Measurements from ENCODE around the gene MINAR1.

The MINAR1 gene

DNA sequence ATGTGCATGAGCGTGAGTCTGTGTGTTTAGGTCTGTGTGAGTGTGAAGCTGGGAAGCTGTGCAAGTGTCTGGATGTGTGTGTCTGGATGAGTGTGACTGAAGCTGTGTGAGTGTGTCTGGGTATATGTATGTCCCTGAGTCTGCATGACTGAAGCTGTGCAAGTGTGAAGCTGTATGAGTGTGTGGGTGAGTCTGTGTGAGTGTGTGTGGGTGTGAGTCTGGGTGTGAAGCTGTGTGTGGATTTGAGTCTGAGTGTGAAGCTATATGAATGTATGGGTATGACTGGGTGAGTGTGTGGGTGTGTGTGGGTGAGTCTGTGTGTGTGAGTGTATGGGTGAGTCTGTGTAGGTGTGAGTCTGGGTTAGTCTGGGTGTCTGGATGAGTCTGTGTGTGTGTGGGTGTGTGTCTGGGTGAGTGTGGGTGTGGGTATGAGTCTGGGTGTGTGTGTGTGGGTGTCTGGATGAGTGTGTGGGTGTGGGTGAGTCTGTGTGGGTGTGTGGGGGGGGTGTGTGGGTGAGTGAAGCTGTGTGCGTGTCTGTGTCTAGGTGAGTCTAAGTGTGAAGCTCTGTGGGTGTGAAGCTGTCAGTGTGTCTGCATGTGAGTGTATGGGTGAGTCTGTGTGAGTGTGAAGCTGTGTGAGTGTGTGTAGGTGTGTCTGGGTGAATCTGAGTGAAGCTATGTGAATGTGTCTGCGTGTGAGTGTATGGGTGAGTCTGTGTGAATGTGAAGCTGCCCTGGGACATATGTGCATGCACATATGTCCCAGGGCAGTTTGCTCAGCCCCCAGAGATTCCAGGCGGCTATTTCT is 20.3 kb downstream of the MINAR1 start:
- no peaks in the 10 kb centered on the region for H3K36me3 ChIP-seq (ENCODE audit: control insufficient read depth, low read depth, low read length)

DNA sequence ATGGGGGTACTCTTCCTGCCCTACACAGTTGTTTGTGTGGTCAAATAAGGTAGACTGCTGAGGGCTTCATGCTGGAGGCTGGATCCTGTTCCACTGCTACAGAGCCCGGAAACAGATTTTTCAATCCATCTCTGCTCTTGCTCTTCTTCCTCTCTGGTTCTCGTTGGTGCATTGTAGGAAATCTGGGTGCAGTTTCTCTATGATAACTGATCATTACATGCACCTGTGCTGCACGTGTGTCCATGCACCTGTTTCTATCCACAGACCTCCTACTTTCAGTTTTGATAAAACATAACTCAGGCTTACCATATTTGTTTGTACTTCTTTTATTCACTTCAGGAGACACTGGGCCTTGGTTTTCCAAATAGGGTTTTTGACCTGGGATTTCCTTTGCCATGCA is 21.3 kb downstream of the MINAR1 start:
- Histone ChIP-seq H3K9me3 (ENCODE audit: control insufficient read depth, low read depth, low read length) (no peaks in the 10 kb centered on the region), H3K27me3 (ENCODE audit: control insufficient read depth, insufficient read depth, low read length) (no peaks in the 10 kb centered on the region), H3K27ac (ENCODE audit: low read length) (no peak overlapping the region), H3K36me3 (ENCODE audit: control insufficient read depth, low read depth, low read length) (no peaks in the 10 kb centered on the region), H3K9ac (ENCODE audit: low read length) (no peak overlapping the region), H3K4me3 (ENCODE audit: low read length) (no peak overlapping the region), H3K4me1 (ENCODE audit: control insufficient read depth, low read depth, low read length) (peaks cover 5% of the 10 kb centered on the region)

More for the DNA sequence above, 20.3 kb downstream of the MINAR1 start:
- no peaks in the 10 kb centered on the region for H3K9me3 ChIP-seq (ENCODE audit: control insufficient read depth, low read depth, low read length)
- peaks cover 5% of the 10 kb centered on the region for H3K4me1 ChIP-seq (ENCODE audit: control insufficient read depth, low read depth, low read length)
- H3K27me3 ChIP-seq (ENCODE audit: control insufficient read depth, insufficient read depth, low read length), result no peaks in the 10 kb centered on the region
- no peak overlapping the region for H3K4me3 ChIP-seq (ENCODE audit: low read length)
- H3K9ac ChIP-seq (ENCODE audit: low read length), result no peak overlapping the region
- H3K27ac ChIP-seq (ENCODE audit: low read length), result no peak overlapping the region

DNA sequence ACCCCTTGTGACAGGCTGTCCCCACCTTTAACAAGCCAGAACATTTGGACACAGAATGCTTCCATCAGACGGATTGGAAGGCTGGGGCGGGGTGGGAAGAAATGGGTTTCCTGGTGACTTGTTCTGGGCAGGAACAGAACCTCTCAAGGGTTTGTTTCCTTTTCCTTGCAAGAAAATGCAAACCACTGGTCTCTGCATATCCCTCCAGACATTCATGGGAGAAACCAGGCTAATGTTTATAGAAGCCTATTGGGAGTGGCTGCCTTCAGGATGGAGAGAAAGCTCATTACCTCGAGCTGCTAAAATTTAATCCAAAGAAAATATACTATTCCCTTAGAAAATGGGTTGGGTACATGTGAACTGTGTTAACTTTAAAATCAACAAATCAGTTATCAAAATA is 21.9 kb downstream of the MINAR1 start:
- H3K4me1 ChIP-seq (ENCODE audit: control insufficient read depth, low read depth, low read length), result peaks cover 5% of the 10 kb centered on the region
- no peak overlapping the region for H3K4me3 ChIP-seq (ENCODE audit: low read length)
- H3K27me3 ChIP-seq (ENCODE audit: control insufficient read depth, insufficient read depth, low read length), result no peaks in the 10 kb centered on the region
- no peaks in the 10 kb centered on the region for H3K9me3 ChIP-seq (ENCODE audit: control insufficient read depth, low read depth, low read length)
- no peaks in the 10 kb centered on the region for H3K36me3 ChIP-seq (ENCODE audit: control insufficient read depth, low read depth, low read length)
- H3K27ac ChIP-seq (ENCODE audit: low read length), result no peak overlapping the region
- H3K9ac ChIP-seq (ENCODE audit: low read length), result no peak overlapping the region

DNA sequence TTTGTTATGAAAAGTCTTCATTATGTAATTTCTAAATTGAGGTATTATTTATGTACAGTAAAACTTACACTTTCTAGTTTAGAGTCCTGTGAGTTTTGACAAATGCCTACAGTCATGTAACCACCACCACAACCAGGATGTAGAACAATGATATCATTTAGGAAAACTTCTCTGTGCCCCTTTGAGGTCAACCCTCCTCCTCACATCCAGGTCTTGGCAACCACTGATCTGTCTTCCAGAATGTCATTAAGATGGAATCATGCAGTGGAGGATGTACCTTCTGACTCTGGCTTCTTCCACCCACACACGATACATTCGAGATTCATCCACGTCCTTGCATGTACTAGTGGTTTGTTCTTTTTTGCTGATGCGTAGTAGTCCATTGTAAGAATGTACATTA is 23.2 kb downstream of the MINAR1 start:
- Histone ChIP-seq H3K4me1 (ENCODE audit: control insufficient read depth, low read depth, low read length) (peaks cover 5% of the 10 kb centered on the region), H3K36me3 (ENCODE audit: control insufficient read depth, low read depth, low read length) (no peaks in the 10 kb centered on the region), H3K9ac (ENCODE audit: low read length) (no peak overlapping the region), H3K27ac (ENCODE audit: low read length) (no peak overlapping the region), H3K9me3 (ENCODE audit: control insufficient read depth, low read depth, low read length) (no peaks in the 10 kb centered on the region), H3K4me3 (ENCODE audit: low read length) (no peak overlapping the region), H3K27me3 (ENCODE audit: control insufficient read depth, insufficient read depth, low read length) (no peaks in the 10 kb centered on the region)

DNA sequence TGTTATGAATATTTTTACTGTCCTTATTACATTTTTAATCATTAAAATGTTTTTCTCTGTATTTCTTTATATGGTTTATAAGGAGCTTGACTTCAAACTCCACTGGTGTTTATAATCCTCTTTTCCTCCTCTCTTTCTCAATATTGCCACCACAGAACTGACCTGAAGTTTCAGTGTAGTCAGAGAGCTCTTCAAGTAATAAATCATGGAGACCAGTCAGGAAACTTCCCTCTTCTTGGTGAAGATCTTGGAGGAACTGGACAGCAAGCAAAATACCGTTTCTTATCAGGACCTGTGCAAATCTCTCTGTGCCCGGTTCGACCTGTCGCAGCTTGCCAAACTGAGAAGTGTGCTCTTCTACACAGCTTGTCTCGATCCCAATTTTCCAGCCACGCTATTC is 23.8 kb downstream of the MINAR1 start:
- Histone ChIP-seq H3K27me3 (ENCODE audit: control insufficient read depth, insufficient read depth, low read length) (no peaks in the 10 kb centered on the region), H3K36me3 (ENCODE audit: control insufficient read depth, low read depth, low read length) (no peaks in the 10 kb centered on the region), H3K4me1 (ENCODE audit: control insufficient read depth, low read depth, low read length) (peaks cover 5% of the 10 kb centered on the region), H3K27ac (ENCODE audit: low read length) (no peak overlapping the region), H3K9me3 (ENCODE audit: control insufficient read depth, low read depth, low read length) (no peaks in the 10 kb centered on the region), H3K4me3 (ENCODE audit: low read length) (no peak overlapping the region), H3K9ac (ENCODE audit: low read length) (no peak overlapping the region)

DNA sequence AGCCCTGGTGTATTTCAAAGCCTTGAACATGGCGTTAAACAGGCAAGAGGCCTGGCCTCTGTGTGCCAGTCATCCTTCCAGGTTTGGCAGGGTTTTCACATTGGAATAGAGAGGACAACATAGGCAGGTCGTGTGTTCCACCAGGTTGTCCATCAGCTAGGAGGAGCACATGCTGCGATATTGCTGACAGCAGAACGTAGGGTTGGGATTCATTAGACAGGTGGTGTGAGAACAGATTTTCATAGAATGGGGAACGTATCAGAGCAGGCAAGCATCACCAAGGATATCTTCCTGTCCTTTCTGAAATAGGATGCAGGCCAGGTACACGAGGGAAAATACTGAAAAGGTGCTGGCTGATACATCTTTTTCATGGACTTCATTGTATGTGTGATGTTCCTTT is 26.4 kb downstream of the MINAR1 start:
- no peak overlapping the region for H3K27ac ChIP-seq (ENCODE audit: low read length)
- H3K9me3 ChIP-seq (ENCODE audit: control insufficient read depth, low read depth, low read length), result no peaks in the 10 kb centered on the region
- H3K27me3 ChIP-seq (ENCODE audit: control insufficient read depth, insufficient read depth, low read length), result no peaks in the 10 kb centered on the region
- no peaks in the 10 kb centered on the region for H3K36me3 ChIP-seq (ENCODE audit: control insufficient read depth, low read depth, low read length)
- no peak overlapping the region for H3K9ac ChIP-seq (ENCODE audit: low read length)
- H3K4me1 ChIP-seq (ENCODE audit: control insufficient read depth, low read depth, low read length), result no peaks in the 10 kb centered on the region
- no peak overlapping the region for H3K4me3 ChIP-seq (ENCODE audit: low read length)

DNA sequence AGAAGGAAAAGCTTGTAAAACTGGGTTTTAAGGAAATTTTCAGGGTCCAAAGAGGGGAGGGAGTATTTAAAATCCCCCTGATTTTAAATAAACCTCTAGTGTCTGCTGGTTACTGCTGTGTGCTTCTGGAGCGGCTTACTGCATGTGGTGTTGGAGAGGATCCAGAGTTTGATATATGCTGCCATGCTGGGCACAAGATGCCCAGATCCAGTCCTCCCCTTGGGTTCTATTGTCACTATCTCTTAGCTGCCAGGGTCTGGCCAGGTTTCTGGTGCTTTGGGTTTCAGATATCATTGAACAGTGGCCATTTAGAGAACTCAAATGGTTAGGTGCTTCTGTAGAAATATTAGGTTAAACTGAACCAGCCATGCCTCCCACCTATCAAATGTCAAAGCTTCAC is 27.5 kb downstream of the MINAR1 start:
- no peak overlapping the region for H3K27ac ChIP-seq (ENCODE audit: low read length)
- no peaks in the 10 kb centered on the region for H3K27me3 ChIP-seq (ENCODE audit: control insufficient read depth, insufficient read depth, low read length)
- H3K9ac ChIP-seq (ENCODE audit: low read length), result no peak overlapping the region
- no peaks in the 10 kb centered on the region for H3K9me3 ChIP-seq (ENCODE audit: control insufficient read depth, low read depth, low read length)
- H3K4me3 ChIP-seq (ENCODE audit: low read length), result no peak overlapping the region
- H3K4me1 ChIP-seq (ENCODE audit: control insufficient read depth, low read depth, low read length), result no peaks in the 10 kb centered on the region
- no peaks in the 10 kb centered on the region for H3K36me3 ChIP-seq (ENCODE audit: control insufficient read depth, low read depth, low read length)

DNA sequence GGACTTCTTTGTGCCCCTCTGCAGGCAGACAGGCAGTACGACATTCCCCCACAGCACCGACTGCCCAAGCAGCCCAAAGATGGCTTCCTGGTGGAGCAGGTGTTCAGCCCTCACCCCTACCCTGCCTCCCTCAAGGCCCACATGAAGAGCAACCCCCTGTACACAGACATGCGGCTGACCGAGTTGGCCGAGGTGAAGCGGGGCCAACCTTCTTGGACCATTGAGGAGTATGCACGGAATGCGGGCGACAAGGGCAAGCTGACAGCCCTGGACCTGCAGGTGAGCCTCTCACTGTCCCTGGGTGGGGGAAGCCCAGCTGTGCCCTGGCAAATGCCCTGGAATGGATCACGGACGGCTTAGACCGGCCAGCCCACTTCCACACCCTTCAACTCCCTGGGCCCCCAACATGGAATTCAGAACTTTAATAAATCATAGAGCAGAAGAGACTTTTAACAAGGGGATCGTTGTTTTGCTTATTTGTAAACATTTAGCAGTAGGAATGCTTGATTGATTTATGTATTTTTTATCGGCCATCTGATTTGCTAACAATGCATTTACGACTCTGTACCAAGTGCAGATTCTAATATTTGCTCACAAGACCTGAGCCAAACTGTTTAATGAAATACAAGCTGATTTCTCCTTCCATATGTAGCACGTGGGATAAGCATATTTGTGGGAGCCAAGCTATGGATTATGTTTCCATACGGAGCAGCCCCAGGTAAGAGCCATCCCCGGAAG is 31.1 kb downstream of the MINAR1 start:
- no peaks in the 10 kb centered on the region for H3K27me3 ChIP-seq (ENCODE audit: control insufficient read depth, insufficient read depth, low read length)
- H3K9me3 ChIP-seq (ENCODE audit: control insufficient read depth, low read depth, low read length), result no peaks in the 10 kb centered on the region
- no peak overlapping the region for H3K4me3 ChIP-seq (ENCODE audit: low read length)
- H3K27ac ChIP-seq (ENCODE audit: low read length), result no peak overlapping the region
- H3K9ac ChIP-seq (ENCODE audit: low read length), result no peak overlapping the region
- no peaks in the 10 kb centered on the region for H3K4me1 ChIP-seq (ENCODE audit: control insufficient read depth, low read depth, low read length)
- no peaks in the 10 kb centered on the region for H3K36me3 ChIP-seq (ENCODE audit: control insufficient read depth, low read depth, low read length)

DNA sequence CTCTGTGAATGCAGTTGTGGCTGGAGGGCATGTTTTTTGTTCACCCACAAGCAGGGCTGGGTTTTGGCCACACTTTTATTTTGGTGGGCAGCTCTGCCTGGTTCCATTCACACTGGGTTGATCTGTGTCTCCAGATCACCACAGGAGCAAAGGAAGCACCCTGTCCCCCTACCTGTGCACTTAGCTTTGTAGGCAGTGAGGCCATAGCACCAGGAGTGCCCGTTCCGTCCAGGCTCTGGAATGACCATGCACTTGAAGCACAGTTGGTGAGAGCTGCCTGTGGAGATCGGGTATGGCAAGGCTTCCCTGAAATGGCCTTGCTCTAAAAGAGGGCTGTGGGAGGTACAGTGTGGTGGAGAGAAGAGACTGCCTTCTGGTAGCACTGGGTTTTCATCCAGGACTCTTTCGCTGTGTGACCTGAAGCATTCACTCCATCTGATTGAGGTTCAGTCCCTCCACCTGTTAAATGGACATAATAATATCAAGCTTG is 31.7 kb downstream of the MINAR1 start:
- Histone ChIP-seq H3K27me3 (ENCODE audit: control insufficient read depth, insufficient read depth, low read length) (no peaks in the 10 kb centered on the region), H3K27ac (ENCODE audit: low read length) (no peak overlapping the region), H3K4me3 (ENCODE audit: low read length) (no peak overlapping the region), H3K36me3 (ENCODE audit: control insufficient read depth, low read depth, low read length) (no peaks in the 10 kb centered on the region), H3K9me3 (ENCODE audit: control insufficient read depth, low read depth, low read length) (no peaks in the 10 kb centered on the region), H3K4me1 (ENCODE audit: control insufficient read depth, low read depth, low read length) (no peaks in the 10 kb centered on the region), H3K9ac (ENCODE audit: low read length) (no peak overlapping the region)

DNA sequence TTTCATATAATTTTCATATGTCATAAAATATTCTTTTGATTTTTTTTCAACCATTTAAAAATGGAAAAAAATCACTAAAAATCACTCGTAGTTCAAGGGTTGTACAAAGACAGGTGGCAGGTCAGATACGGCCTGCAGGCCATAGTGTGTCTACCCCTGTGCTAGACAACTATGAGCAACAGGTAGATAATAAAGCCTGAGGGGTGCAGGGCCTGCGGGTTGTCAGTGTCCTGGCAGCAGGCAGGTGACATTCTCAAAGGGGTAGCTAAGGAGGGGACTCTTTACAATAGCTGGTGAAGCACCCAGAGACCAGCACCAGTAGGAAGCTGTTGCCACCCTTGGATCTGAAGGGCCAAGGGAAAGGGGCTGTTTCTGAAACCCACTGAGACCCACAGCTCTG is 34.4 kb downstream of the MINAR1 start:
- H3K4me3 ChIP-seq (ENCODE audit: low read length), result no peak overlapping the region
- no peaks in the 10 kb centered on the region for H3K27me3 ChIP-seq (ENCODE audit: control insufficient read depth, insufficient read depth, low read length)
- H3K9ac ChIP-seq (ENCODE audit: low read length), result no peak overlapping the region
- H3K27ac ChIP-seq (ENCODE audit: low read length), result no peak overlapping the region
- H3K9me3 ChIP-seq (ENCODE audit: control insufficient read depth, low read depth, low read length), result no peaks in the 10 kb centered on the region
- no peaks in the 10 kb centered on the region for H3K36me3 ChIP-seq (ENCODE audit: control insufficient read depth, low read depth, low read length)
- no peaks in the 10 kb centered on the region for H3K4me1 ChIP-seq (ENCODE audit: control insufficient read depth, low read depth, low read length)

DNA sequence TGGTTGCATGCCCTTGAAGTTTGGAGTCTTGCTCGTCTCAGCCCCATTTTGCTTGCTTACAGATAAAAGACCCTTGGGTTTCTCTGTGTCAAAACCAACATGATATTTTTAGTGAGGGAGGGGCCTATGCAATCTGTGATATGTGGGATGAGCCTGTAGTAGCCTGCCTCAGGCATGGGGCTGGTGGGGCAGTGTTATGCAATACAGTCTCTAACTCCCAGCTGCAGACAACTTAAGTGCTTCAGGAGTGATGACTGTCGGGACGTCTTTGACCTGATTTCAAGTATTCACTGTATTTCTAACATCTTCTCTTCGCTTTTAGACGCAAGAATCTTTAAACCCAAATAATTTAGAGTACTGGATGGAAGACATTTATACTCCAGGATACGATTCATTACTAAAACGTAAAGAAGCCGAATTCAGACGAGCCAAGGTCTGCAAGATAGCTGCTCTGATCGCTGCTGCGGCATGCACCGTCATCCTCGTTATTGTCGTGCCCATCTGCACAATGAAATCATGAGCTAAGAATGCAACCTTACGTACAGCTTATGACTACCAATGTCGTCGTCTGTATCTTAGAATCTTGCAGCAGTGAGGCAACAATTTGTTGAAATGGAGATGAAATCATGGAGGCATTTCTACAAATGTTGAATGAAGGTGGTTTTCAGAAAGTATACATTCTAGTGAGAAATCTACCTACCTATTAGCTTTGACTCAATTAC is 35.9 kb downstream of the MINAR1 start:
- Histone ChIP-seq H3K36me3 (ENCODE audit: control insufficient read depth, low read depth, low read length) (no peaks in the 10 kb centered on the region), H3K4me3 (ENCODE audit: low read length) (no peak overlapping the region), H3K9me3 (ENCODE audit: control insufficient read depth, low read depth, low read length) (no peaks in the 10 kb centered on the region), H3K27ac (ENCODE audit: low read length) (no peak overlapping the region), H3K4me1 (ENCODE audit: control insufficient read depth, low read depth, low read length) (no peaks in the 10 kb centered on the region), H3K9ac (ENCODE audit: low read length) (no peak overlapping the region), H3K27me3 (ENCODE audit: control insufficient read depth, insufficient read depth, low read length) (no peaks in the 10 kb centered on the region)

Measured in iPS-18a (cell line).